Measurements from ENCODE around the gene ADNP. TPM values are rescaled to one million over a fixed set of nuclear protein-coding genes. Genes with fewer than 3 reads are reported as not detected.
A peak's percentile ranks its signal among the peaks of the same experiment; 100 is the strongest.

ADNP gene
- polyA plus RNA-seq, 6 donors from 2014 or later = 5.5 to 15.7 (median 9.5) TPM

GRCh38 chr20:50909413-50909812 lies 21.8 kb downstream of the ADNP start:
- no peak overlapping the region for H3K4me3 Mint-ChIP-seq
- peaks cover 38 to 74% (median 68%) of the 10 kb centered on the region in 3 donors for H3K4me1 Mint-ChIP-seq

GRCh38 chr20:50904067-50904570 lies 27.1 kb downstream of the ADNP start:
- Mint-ChIP-seq H3K4me3 (no peak overlapping the region), H3K36me3 (peaks cover 0 to 13% of the 10 kb centered on the region in 2 donors), H3K27me3 (no peaks in the 10 kb centered on the region), H3K27ac (peak overlapping the region in 5 of 6 donors; percentile 22 to 93 (median 80)), H3K4me1 (peaks cover 28 to 56% (median 54%) of the 10 kb centered on the region in 3 donors), H3K9me3 (no peaks in the 10 kb centered on the region)
- ATAC-seq (ENCODE audit: low read depth in 2 of 2) = peak in 1 of 2 donors; percentile 16
- DNase-seq = no peak

More at GRCh38 chr20:50909413-50909812, 21.8 kb downstream of the ADNP start:
- ATAC-seq (ENCODE audit: low read depth in 2 of 2) (no peak), DNase-seq (no peak)
- H3K9me3 Mint-ChIP-seq = no peaks in the 10 kb centered on the region
- H3K36me3 Mint-ChIP-seq = no peaks in the 10 kb centered on the region
- no peaks in the 10 kb centered on the region for H3K27me3 Mint-ChIP-seq
- peak overlapping the region in 5 of 6 donors; percentile 13 to 75 (median 39) for H3K27ac Mint-ChIP-seq

GRCh38 chr20:50903353-50904051 lies 27.7 kb downstream of the ADNP start:
- ATAC-seq (ENCODE audit: low read depth in 2 of 2) (no peak), DNase-seq (no peak)
- H3K36me3 Mint-ChIP-seq = peaks cover 0 to 13% of the 10 kb centered on the region in 2 donors
- H3K4me3 Mint-ChIP-seq = no peak overlapping the region
- no peaks in the 10 kb centered on the region for H3K9me3 Mint-ChIP-seq
- H3K27ac Mint-ChIP-seq = peak overlapping the region in 5 of 6 donors; percentile 12 to 52 (median 24)
- H3K27me3 Mint-ChIP-seq = no peaks in the 10 kb centered on the region
- H3K4me1 Mint-ChIP-seq = peaks cover 28 to 56% (median 49%) of the 10 kb centered on the region in 3 donors

GRCh38 chr20:50901301-50901700 lies 29.9 kb downstream of the ADNP start:
- H3K4me1 Mint-ChIP-seq = peaks cover 26 to 43% (median 39%) of the 10 kb centered on the region in 3 donors
- H3K27me3 Mint-ChIP-seq = no peaks in the 10 kb centered on the region
- no peak for DNase-seq
- ATAC-seq (ENCODE audit: low read depth in 2 of 2) = no peak
- no peak overlapping the region for H3K4me3 Mint-ChIP-seq
- H3K27ac Mint-ChIP-seq = peak overlapping the region in 1 of 6 donors; percentile 67
- H3K9me3 Mint-ChIP-seq = no peaks in the 10 kb centered on the region
- peaks cover 6 to 17% of the 10 kb centered on the region in 2 donors for H3K36me3 Mint-ChIP-seq

- Mint-ChIP-seq H3K4me3 (no peak overlapping the region), H3K36me3 (peaks cover 6 to 17% of the 10 kb centered on the region in 2 donors), H3K27ac (peak overlapping the region in 1 of 6 donors; percentile 26), H3K27me3 (no peaks in the 10 kb centered on the region), H3K9me3 (no peaks in the 10 kb centered on the region), H3K4me1 (peaks cover 26 to 35% (median 33%) of the 10 kb centered on the region in 3 donors)
- no peak for ATAC-seq (ENCODE audit: low read depth in 2 of 2)
- DNase-seq = no peak
These were observed 31.0 kb downstream of the ADNP start for GRCh38 chr20:50900261-50900660.

- H3K36me3 Mint-ChIP-seq = peaks cover 6 to 20% of the 10 kb centered on the region in 2 donors
- no peak overlapping the region for H3K4me3 Mint-ChIP-seq
- H3K4me1 Mint-ChIP-seq = peaks cover 17 to 19% (median 17%) of the 10 kb centered on the region in 3 donors
- DNase-seq (no peak), ATAC-seq (ENCODE audit: low read depth in 2 of 2) (no peak)
- no peaks in the 10 kb centered on the region for H3K27me3 Mint-ChIP-seq
- no peaks in the 10 kb centered on the region for H3K9me3 Mint-ChIP-seq
- peak overlapping the region in 1 of 6 donors; percentile 53 for H3K27ac Mint-ChIP-seq
These were observed 32.8 kb downstream of the ADNP start for GRCh38 chr20:50898475-50898874.

GRCh38 chr20:50895111-50895830 lies 36.0 kb downstream of the ADNP start:
- H3K27me3 Mint-ChIP-seq = no peaks in the 10 kb centered on the region
- H3K27ac Mint-ChIP-seq = peak overlapping the region in 1 of 6 donors; percentile 77
- H3K4me3 Mint-ChIP-seq = no peak overlapping the region
- H3K4me1 Mint-ChIP-seq = peaks cover 0 to 13% (median 2%) of the 10 kb centered on the region in 3 donors
- H3K9me3 Mint-ChIP-seq = no peaks in the 10 kb centered on the region
- no peak for DNase-seq
- peaks cover 16 to 29% of the 10 kb centered on the region in 2 donors for H3K36me3 Mint-ChIP-seq
- no peak for ATAC-seq (ENCODE audit: low read depth in 2 of 2)

GRCh38 chr20:50893620-50894019 lies 37.6 kb downstream of the ADNP start:
- H3K4me3 Mint-ChIP-seq = no peak overlapping the region
- H3K27me3 Mint-ChIP-seq = no peaks in the 10 kb centered on the region
- peaks cover 16 to 29% of the 10 kb centered on the region in 2 donors for H3K36me3 Mint-ChIP-seq
- peaks cover 0 to 13% (median 2%) of the 10 kb centered on the region in 3 donors for H3K4me1 Mint-ChIP-seq
- H3K27ac Mint-ChIP-seq = peak overlapping the region in 2 of 6 donors; percentile 9 to 74
- no peak for ATAC-seq (ENCODE audit: low read depth in 2 of 2)
- H3K9me3 Mint-ChIP-seq = no peaks in the 10 kb centered on the region
- DNase-seq = no peak

- Mint-ChIP-seq H3K9me3 (no peaks in the 10 kb centered on the region), H3K4me1 (peaks cover 0 to 8% (median 2%) of the 10 kb centered on the region in 3 donors), H3K27ac (peak overlapping the region in 3 of 6 donors; percentile 52 to 74 (median 60)), H3K36me3 (peaks cover 14 to 27% of the 10 kb centered on the region in 2 donors), H3K4me3 (no peak overlapping the region), H3K27me3 (no peaks in the 10 kb centered on the region)
- ATAC-seq (ENCODE audit: low read depth in 2 of 2) (no peak), DNase-seq (no peak)
These were observed 38.8 kb downstream of the ADNP start for GRCh38 chr20:50892394-50892793.

- no peak for DNase-seq
- Mint-ChIP-seq H3K4me1 (peaks cover 0 to 8% (median 0%) of the 10 kb centered on the region in 3 donors), H3K4me3 (no peak overlapping the region), H3K27me3 (no peaks in the 10 kb centered on the region), H3K9me3 (no peaks in the 10 kb centered on the region), H3K36me3 (peaks cover 11 to 23% of the 10 kb centered on the region in 2 donors), H3K27ac (peak overlapping the region in 2 of 6 donors; percentile 67 to 74)
- no peak for ATAC-seq (ENCODE audit: low read depth in 2 of 2)
These were observed 40.1 kb downstream of the ADNP start for GRCh38 chr20:50891138-50891537.

GRCh38 chr20:50887576-50887975 lies 43.7 kb downstream of the ADNP start:
- ATAC-seq (ENCODE audit: low read depth in 2 of 2) = no peak
- no peak for DNase-seq
- Mint-ChIP-seq H3K4me3 (no peak overlapping the region), H3K27me3 (no peaks in the 10 kb centered on the region), H3K4me1 (peaks cover 0 to 8% (median 0%) of the 10 kb centered on the region in 3 donors), H3K36me3 (peaks cover 0 to 14% of the 10 kb centered on the region in 2 donors), H3K9me3 (no peaks in the 10 kb centered on the region), H3K27ac (peak overlapping the region in 3 of 6 donors; percentile 9 to 39 (median 24))

- Mint-ChIP-seq H3K36me3 (peaks cover 0 to under 1% of the 10 kb centered on the region in 2 donors), H3K27ac (peak overlapping the region in 1 of 6 donors; percentile 56), H3K4me1 (no peaks in the 10 kb centered on the region), H3K4me3 (no peak overlapping the region), H3K9me3 (no peaks in the 10 kb centered on the region), H3K27me3 (no peaks in the 10 kb centered on the region)
- no peak for ATAC-seq (ENCODE audit: low read depth in 2 of 2)
- DNase-seq = no peak
These were observed 45.0 kb downstream of the ADNP start for GRCh38 chr20:50886184-50886790.

- no peak for DNase-seq
- Mint-ChIP-seq H3K27ac (peak overlapping the region in 3 of 6 donors; percentile 56 to 86 (median 76)), H3K36me3 (no peaks in the 10 kb centered on the region), H3K4me3 (peak overlapping the region in 1 of 8 donors; percentile 25), H3K27me3 (no peaks in the 10 kb centered on the region), H3K9me3 (no peaks in the 10 kb centered on the region), H3K4me1 (no peaks in the 10 kb centered on the region)
- ATAC-seq (ENCODE audit: low read depth in 2 of 2) = no peak
These were observed 45.5 kb downstream of the ADNP start for GRCh38 chr20:50885781-50886180.
